Stimulated activated CD4-positive, alpha-beta T cell treated with anti-CD3 and anti-CD28 coated beads, Interleukin-2, amount 100 ng/mL, for 48 hours (primary cell): Measurements from ENCODE around the gene BCAS3.
"Not testable (repeated sequence)": the region's sequence is repeated elsewhere in the genome, so short reads cannot be mapped to it uniquely, and the experiment has no call there.

Source experiments
- DNase-seq, 2 donors: peaks; one replicate each; pipeline ENCODE4 v3.0.0-alpha.2; 2020

The BCAS3 gene

GRCh38 chr17:61139219-61139618 lies 461.6 kb downstream of the BCAS3 start:
- peak; percentile 12 to 16 for DNase-seq

GRCh38 chr17:61140081-61140786 lies 462.6 kb downstream of the BCAS3 start:
- DNase-seq = no peak

GRCh38 chr17:61143026-61143425 lies 465.4 kb downstream of the BCAS3 start:
- DNase-seq = no peak

GRCh38 chr17:61144137-61144536 lies 466.5 kb downstream of the BCAS3 start:
- no peak for DNase-seq

GRCh38 chr17:61144617-61145564 lies 467.2 kb downstream of the BCAS3 start:
- DNase-seq = no peak

DNA sequence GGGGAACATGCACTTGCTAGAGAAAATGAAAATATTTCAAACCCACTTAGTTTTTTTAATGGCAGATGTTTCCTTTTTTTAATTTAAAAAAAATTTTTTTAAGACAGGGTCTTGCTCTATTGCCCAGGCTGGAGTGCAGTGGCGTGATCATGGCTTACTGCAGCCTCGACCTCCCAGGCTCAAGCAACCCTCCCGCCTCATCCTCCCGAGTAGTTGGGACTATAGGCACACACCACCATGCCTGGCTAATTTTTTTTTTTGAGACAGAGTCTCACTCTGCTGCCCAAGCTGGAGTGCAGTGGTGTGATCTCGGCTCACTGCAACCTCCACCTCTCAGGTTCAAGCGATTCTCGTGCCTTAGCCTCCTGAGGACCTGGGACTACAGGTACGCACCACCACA lies 469.2 kb downstream of the BCAS3 start:
- DNase-seq = not testable (repeated sequence)

GRCh38 chr17:61149106-61149825 lies 471.6 kb downstream of the BCAS3 start:
- DNase-seq = no peak

DNA sequence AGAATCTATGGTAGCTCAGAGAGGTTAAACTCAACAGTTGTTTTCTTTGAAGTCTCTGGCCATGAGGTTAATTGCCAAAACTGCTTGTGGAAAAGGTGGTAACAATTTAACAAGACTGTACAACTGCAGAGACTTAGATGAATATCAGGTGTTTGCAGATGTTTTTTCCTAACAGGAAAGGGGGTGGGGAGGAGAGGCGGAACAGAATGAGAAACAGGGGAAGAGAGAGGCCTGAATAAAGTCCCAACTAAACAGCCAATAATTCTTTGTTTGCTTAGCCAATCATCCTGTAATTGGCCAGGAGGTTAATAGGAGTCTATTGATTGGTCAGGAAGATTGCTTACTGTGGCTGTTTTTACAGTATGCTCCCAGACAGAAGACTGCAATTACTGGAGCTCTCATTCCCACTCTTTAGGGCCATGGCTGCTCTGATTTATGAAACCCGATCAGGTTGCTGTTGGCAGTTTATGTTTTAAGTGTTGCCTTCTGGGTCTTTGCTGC lies 472.3 kb downstream of the BCAS3 start:
- no peak for DNase-seq

GRCh38 chr17:61150686-61151299 lies 473.1 kb downstream of the BCAS3 start:
- no peak for DNase-seq

DNA sequence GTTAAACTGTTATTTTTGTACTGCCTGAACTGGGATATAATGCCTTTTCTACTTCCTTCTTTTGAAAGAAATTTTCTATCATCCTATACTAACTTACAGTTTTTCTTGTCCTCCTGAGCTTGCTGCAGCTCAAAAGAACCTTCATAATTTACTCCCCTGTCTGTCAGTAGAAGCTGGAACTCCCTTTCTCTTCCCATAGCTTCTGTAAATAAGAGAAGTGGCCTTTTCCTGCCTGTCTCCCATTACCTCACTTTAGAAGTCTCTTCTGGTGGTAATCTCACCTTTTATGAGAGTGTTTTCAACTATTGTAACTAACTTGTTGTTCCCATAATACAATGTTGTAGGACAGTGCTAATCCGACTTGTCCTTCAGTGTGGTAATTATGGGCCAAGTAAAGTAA lies 475.2 kb downstream of the BCAS3 start:
- DNase-seq = no peak

DNA sequence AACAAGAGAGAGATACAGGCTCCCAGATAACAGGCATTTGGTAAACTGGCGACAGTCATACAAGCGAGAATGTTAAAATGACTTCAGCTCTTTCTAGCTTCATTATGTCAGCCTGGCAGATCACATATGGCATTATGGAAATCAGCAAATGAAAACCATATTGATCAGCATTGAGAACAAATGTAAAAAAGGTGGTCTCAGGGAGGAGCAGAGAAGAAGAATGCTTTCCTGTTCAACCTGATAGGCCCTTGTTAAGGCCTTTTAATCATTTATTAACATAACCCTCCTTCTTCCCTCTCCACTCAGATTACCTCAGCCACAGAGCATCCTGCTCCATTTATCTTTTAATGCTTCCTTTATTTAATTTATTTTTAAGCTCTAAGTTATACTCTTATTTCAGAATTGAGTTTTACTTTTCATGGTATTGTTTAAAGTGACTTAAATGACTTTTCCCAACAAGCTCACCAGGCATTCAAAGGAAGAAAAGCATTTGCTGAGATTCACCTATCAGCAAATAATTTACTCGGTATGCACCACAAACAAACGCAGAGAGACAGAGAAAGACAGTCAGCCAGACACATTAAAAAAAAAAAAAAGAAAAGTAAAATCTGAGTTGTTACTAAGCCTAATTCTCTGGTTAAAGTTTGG lies 478.1 kb downstream of the BCAS3 start:
- no peak for DNase-seq

GRCh38 chr17:61157246-61157886 lies 479.7 kb downstream of the BCAS3 start:
- no peak for DNase-seq

DNA sequence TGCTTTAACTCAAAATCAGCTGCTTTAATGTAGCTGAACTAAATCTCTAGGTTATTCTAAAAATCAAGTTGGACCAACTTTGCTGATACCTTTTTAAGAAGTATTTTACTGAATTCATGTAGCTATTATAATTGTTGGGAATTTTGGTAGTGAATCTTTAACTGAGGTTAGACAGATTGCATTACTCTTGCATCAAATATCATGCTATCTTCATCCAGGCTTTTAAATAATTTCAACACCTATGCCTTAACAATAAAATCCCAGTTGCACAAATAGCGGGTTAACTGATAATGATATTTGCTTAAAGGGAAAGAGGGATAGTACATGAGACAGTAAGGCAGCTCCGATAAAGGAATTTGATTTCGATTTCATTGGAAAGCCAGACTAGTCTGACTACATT lies 480.7 kb downstream of the BCAS3 start:
- DNase-seq = no peak

DNA sequence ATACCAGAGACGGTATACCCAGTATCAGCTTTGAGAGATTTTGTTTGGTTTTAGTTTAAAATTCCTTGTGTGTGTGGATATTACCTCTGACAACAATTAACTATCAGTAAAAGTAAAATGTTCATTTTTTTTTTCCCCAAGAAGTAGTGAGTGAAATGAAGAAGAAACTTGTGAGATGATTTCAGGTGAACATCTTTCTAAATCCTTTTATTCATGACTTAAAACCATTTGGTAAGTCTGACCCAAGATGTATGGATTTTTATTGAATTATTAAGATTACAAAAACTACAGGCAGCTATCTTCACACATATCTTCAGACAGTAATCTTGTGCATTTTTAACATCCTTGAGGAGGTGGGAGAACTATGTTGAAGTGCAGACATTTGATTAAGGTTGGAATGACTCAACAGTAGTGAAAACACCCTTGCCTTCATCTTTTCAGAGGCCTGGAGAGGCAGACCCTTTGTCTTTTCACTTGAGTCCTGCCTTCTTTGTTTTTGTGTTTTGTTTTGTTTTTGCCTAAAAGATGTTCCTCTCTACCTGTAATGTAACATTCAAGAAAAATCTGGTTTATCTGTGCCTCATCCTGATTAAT lies 481.7 kb downstream of the BCAS3 start:
- DNase-seq = no peak

GRCh38 chr17:61160204-61160603 lies 482.6 kb downstream of the BCAS3 start:
- DNase-seq = no peak

DNA sequence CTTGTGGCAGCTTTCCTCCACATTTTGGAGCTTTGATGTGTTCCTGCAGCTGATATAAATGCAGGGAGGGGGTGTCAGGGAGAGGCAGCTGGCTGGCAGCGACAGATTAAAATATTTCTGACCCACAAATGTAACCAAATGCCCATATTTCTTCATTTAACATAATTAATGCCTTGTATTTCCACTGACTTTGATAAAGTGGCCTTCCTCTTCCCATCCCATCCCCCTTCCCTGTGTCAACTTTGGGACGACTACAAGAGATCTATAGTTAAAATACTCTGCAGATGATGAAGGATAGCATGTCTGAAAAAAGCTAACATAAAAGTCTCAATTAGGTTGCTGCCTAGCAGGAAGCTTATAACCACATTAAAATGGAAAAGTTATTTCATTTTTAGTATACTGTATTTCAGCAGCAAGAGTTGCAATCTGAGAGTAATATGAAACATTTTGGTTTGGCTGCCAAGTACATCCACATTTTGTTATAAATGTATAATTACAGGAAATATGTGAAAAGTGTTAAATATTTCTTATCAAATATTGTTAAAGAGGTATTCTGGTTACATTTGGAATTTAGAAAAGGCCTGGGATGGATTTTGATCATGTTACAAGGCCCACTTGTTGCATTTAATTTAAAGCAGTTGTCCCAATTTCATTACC lies 483.3 kb downstream of the BCAS3 start:
- no peak for DNase-seq

- DNase-seq = no peak
Measured at GRCh38 chr17:61161615-61162134, 484.0 kb downstream of the BCAS3 start.

DNA sequence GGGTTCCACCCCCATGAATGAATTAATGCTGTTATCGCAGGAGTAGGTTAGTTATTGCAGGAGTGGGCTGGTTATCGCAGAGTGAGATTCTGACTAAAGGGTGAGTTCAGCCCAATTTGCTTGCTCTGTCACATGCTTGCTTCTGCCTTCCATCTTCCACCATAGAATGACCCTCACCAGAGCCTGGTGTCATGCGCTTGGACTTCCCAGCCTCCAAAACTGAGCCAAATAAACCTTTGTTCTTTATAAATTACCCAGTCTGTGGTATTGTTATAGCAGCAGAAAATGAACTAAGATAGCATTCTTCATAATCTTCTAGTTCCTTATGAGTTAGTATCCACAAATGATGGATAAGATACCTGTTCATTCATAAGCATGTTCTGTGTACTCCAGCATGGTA lies 486.9 kb downstream of the BCAS3 start:
- no peak for DNase-seq

DNA sequence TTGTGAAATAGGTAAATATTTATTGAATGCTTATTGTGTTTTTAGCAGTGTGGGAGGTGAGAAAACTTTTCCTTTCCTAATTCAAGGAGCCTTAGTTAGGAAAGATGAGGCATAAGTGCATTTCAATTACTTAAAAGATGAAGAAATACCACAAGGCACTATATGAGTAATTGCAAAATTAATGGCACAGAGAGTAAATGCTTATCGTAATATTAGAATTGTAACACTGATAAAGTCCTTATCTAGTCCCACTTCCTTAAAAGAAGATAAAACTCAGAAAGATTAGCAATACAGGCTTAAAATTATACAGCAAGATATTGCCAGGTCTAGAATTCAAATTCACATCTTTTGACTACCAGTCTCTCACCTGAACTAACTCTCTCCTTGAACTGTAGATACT lies 489.4 kb downstream of the BCAS3 start:
- no peak for DNase-seq

- no peak for DNase-seq
Measured at GRCh38 chr17:61168506-61168905, 490.9 kb downstream of the BCAS3 start.

DNA sequence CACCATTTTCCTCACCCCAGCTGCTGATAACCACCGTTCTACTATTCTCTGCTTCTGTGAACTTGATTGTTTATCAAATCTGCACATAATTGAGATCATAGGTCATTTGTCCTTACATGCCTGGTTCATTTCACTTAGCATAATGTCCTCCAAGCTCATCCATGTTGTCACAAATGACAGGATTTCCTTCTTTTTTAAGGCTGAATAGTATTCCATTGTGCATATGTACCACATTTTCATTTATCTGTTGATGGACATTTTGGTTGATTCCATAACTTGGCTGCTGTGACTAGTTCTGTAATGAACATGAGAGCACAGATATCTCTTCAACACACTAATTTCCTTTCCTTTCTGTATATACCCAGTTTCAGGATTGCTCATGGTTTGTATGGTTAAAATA lies 496.7 kb downstream of the BCAS3 start:
- DNase-seq = no peak
